Testis (tissue), 2 donors: ENCODE data around the gene CAD.

ENCODE experiments used
- CTCF ChIP-seq, 3 experiments: fragments of 450-650 bp in 2 of 3; fragments of 200-600 bp in 1 of 3; sonication (generic) in 1 of 3; IDR thresholded peaks; one replicate each; pipeline ENCODE4 v1.5.1; 2016 to 2019; ENCODE audit warnings: antibody characterized with exemption in 3 of 3, mild to moderate bottlenecking in 2 of 3, moderate library complexity in 1 of 3
- POLR2A ChIP-seq: fragments of 450-650 bp; IDR thresholded peaks from one replicate; pipeline ENCODE4 v1.6.1; 2017; ENCODE audit warnings: antibody characterized with exemption, mild to moderate bottlenecking, moderate library complexity

- TF ChIP-seq POLR2A (no peak), CTCF (IDR thresholded peaks at IDR 0.05) (no peak)
Measured at GRCh38 chr2:27179344-27180000, 37.7 kb upstream of the CAD start.
